NK-92 (cell line): ENCODE data around the gene SH3BGRL3.
"Not testable (repeated sequence)": the region's sequence is repeated elsewhere in the genome, so short reads cannot be mapped to it uniquely, and the experiment has no call there.

Experiments
- DNase-seq: peaks from one replicate; lab custom pipeline; 2025; ENCODE audit not compliant: unreplicated experiment; lab: John Stamatoyannopoulos, UW

SH3BGRL3 gene

GRCh38 chr1:26290122-26290881, 10.4 kb downstream of the SH3BGRL3 start:
- no peak for DNase-seq

- no peak for DNase-seq
These were observed 11.0 kb downstream of the SH3BGRL3 start for GRCh38 chr1:26290882-26291261.

- no peak for DNase-seq
These were observed 11.5 kb downstream of the SH3BGRL3 start for GRCh38 chr1:26291433-26291832.

DNA sequence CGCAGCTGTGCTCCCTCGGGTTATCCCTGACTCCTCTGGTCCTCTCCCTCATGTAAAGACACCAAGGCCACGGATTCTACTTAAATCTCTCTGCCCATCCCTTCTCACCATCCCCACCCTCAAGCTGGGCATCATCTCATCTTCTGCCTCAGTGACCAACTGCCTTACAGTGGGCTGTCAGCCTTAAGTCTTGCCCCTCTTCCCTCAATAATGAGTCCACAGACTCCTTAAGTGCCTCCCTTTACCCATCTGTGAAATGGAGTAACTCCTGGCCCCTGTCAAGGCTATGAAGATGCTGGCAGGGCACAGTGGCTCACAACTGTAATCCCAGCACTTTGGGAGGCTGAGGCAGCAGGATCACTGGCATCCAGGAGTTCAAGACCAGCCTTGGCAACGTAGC, 12.1 kb downstream of the SH3BGRL3 start:
- DNase-seq, result no peak

DNA sequence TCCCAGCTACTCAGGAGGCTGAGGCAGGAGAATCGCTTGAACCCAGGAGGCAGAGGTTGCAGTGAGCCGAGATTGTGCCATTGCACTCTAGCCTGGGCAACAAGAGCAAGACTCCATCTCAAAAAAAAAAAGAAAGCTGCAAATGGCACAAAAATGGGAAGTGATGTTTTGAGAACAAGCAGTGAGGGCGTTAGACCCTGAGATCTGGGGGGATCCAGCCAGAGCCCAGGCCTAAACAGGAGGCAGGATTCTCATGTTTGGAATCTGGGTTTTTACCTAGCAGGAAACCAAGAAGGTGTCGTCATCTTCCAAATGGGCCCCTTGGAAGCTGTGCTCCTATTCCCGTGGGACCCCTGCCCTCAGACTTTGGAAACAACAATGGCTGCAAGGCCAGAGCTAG, 12.8 kb downstream of the SH3BGRL3 start:
- DNase-seq, result not testable (repeated sequence)

GRCh38 chr1:26293911-26294463, 14.1 kb downstream of the SH3BGRL3 start:
- DNase-seq, result no peak

DNA sequence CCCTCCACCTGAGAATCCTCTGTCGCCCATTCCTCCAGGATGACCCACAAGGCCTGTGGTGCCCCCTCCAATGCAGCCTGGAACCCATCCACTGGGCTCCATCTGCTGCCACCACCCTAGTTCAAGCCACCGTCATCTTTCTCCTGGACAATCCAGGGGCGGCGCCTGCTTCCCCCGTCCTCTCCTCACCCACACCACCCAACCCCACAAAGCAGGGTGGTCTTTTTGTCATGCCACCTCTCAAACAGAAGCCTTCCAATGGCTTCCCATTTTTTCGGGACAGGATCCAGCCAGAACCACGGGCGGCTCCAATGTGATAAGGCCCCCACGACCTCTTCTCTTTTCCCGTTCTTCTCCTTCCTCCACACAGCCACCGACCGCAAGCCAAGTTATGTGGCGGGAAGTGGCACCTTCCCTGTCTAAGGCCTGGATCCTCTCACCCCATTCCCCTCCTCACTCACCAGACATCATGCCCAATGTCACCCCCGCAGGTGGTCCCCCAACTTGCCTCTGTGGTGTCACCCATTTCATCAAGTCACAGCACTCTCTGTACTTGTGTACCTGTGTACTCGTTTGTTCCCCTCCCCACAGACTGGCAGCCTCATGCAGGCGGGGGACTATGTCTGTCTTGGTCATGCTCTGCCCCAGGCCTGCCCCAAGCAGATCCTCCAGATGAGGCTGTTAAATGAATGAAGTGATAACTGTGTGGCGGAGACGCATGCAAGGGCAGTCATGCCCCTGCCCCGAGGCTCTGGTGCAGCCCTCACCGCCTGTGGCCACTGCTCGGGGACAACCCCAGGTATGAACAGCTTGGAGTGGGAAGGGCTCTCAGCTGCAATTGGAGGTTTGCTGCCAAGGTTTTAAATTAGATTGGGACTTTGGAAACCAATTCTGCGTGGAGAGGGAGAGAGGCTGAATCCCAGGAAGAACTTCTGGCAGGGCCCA, 15.6 kb downstream of the SH3BGRL3 start:
- DNase-seq, result no peak

- DNase-seq, result no peak
These were observed 16.6 kb downstream of the SH3BGRL3 start for GRCh38 chr1:26296340-26297056.

DNA sequence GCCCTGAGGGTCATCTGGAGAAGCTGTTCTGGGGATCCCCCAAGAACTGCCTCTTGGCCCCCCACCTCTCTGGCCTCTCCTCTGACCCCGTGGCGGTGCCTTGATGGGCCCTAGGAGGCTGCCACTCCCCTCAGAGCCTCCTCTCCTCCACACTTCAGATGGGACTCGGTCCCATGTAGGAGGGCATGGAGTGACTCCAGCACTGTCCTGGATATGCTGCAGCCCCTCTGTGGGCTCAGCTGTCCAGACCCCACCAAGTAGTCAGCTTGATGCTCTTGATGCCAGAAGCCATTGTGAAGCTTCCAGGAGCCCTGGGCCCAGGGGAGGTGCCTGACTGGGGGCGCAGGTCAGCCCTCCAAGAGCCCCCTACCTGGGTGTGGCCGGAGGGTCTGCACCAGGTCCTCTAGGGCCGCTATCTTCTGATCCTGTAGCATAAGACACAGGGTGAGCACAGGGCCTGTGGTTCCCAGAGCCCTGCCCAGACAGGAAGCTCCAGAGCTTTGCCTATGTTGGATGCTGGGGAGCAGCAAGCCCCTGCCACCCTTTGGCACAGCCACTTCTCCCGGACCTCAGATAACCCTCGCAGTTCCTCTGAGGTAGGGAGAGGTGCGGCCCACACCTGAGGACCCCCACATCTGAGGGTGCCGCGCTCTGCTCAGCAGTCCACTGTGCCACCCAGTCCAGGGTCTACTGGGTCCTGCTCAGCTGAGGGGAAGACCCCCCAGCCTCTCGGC, 17.3 kb downstream of the SH3BGRL3 start:
- DNase-seq, result no peak

DNA sequence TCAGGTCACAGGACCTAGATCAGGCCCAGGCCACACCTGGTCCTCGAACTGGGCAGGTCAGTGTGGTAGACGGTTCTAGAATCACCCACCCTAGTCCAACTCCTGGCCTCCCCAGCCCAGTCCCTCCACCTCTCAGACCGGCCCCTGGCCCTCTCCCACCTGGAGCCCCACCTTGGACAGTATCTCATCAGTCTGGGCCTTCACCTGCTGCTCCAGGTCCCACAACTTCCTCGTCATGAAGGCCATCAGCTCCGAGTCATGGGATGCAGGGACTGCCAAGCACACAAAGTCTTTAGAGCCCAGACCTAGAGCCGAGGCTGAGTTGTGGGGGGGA, 17.9 kb downstream of the SH3BGRL3 start:
- DNase-seq, result no peak

- DNase-seq, result no peak
These were observed 20.8 kb downstream of the SH3BGRL3 start for GRCh38 chr1:26300578-26301275.

DNA sequence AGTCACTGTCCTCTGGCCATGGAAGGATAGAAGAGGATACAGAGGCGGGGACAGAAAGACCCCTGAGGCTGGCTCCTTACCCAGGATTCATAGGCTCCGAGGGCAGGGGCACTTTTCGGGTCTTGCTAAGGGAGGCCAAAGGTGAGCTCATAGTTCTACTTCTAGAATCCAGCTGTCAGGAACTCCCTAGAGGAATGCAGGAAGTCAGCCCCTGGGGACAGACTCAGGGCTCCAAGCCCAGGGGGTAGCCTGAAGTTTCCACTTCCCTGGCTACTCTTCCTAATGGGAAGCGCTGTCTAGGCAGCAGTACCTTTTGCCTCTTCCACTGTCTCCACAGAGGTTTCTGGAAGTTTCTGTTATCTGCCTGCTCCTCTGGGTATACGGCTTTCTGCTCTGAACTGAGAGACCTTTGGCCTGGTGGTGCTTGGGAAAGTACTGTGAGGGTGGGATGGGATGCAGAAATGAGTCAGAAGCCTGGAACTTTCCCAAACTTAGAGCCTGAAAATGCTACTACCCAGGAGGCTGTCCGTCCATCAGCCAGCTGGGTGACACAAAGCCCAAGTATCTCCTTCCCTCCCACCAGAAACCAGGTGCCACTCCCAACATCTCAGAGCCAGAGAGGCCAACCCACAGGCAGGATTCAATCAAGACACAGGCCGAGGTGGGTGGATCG, 23.0 kb downstream of the SH3BGRL3 start:
- DNase-seq, result no peak

- DNase-seq, result no peak
These were observed 25.9 kb downstream of the SH3BGRL3 start for GRCh38 chr1:26305667-26306289.

GRCh38 chr1:26306290-26307229, 26.7 kb downstream of the SH3BGRL3 start, which contains the start of gene UBXN11:
UBXN11 (minus strand) TSS chr1:26306636; CDS start chr1:26302883, 3,753 bp downstream.
- DNase-seq, result peak; percentile 71

DNA sequence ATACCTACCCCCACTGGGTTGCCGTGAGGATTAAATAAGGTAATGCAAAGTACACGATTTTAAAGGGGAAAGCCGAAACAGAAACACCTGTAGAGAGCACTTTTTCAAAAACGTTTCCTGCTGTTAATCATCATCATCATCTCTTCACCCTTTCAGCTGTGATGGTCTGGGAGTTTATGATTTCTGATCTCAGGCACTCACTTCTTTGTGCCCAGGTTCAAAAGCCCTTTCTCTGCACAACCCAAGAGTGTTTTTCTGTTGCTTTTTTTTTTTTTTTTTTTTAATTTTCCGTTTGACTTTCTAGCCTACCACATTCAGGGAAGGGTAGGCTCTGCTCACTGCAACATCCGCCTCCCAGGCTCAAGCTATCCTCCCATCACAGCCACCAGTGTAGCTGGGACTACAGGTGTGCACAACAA, 27.5 kb downstream of the SH3BGRL3 start:
- no peak for DNase-seq

DNA sequence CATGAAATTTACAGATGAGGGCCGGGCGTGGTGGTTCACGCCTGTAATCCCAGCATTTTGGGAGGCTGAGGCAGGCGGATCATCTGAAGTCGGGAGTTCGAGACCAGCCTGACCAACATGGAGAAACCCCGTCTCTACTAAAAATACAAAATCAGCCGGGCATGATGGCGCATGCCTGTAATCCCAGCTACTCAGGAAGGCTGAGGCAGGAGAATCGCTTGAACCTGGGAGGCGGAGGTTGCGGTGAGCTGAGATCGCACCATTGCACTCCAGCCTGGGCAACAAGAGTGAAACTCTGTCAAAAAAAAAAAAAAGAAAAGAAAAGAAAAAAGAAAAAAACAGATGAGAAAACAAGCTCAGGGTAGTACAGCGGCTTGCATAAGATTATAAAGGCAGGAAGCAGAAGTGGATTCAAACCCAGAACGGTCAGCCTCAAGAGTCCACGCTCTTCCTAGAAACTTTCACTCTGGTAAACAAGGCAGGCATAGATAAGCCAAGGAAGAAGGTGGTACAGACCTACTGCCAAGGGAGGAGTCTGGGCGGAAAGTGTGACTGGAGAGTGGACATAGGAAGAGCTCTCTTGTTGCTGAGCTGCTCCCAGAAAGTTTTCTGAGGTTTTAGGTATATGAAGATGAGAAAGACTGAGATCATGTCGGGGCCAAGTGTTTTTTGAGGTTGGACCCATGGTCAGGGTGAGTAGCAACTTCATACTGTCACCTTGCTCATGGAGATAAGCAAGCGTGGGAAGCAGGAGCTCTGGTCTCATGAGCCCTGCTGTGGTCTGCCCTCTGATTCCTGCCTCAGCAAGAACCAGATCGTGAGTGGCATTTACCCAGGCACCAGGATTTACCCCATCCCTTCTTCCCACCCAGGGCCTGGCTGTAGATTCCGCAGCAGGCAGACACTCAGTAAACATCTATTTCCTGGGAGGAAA, 28.3 kb downstream of the SH3BGRL3 start:
- DNase-seq, result not testable (repeated sequence)

DNA sequence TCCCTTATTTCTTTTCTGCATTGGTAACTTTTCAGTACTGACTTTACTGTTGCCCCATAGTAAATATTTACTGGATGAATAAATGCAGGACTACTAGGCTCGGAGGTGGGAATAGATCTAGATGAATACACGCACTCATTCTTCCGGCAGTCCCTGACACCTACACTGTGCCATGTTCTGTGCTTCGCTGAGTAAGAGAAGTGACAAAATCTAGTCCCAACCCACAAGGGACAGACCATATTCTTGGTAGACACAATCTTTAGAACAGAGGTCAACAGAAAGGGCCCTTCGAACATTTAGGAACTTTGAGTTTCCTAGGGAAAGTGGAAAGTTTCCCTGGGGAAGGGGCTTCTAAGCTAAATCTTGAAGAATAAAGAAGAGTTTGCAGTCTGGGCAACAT, 34.6 kb downstream of the SH3BGRL3 start:
- no peak for DNase-seq
